HEK293T (cell line): Measurements from ENCODE around the gene ARHGAP6.

Experiments used
- FOXM1 ChIP-seq: fragments of 450-650 bp; IDR thresholded peaks from 2 replicates; pipeline ENCODE4 v1.6.1; 2017; ENCODE audit warnings: mild to moderate bottlenecking, borderline replicate concordance
- SP1 ChIP-seq: fragments of 450-650 bp; IDR thresholded peaks from 2 replicates; pipeline ENCODE4 v1.6.1; 2017

- TF ChIP-seq FOXM1, result no peak
- TF ChIP-seq SP1, result no peak
These were observed 130.4 kb downstream of the ARHGAP6 start for GRCh38 chrX:11535156-11535919.
